ENCODE measurements around the gene SNX27. TPM values are rescaled to one million over a fixed set of nuclear protein-coding genes. Genes with fewer than 3 reads are reported as not detected.
"Not testable (repeated sequence)": the region's sequence is repeated elsewhere in the genome, so short reads cannot be mapped to it uniquely, and the experiment has no call there.

Gene SNX27
- total RNA-seq, 3 donors from 2014 or later: 25.5 to 59.0 (median 34.8) TPM

GRCh38 chr1:151585622-151586021 lies 26.2 kb upstream of the SNX27 start:
- TF ChIP-seq, protein P1, sequence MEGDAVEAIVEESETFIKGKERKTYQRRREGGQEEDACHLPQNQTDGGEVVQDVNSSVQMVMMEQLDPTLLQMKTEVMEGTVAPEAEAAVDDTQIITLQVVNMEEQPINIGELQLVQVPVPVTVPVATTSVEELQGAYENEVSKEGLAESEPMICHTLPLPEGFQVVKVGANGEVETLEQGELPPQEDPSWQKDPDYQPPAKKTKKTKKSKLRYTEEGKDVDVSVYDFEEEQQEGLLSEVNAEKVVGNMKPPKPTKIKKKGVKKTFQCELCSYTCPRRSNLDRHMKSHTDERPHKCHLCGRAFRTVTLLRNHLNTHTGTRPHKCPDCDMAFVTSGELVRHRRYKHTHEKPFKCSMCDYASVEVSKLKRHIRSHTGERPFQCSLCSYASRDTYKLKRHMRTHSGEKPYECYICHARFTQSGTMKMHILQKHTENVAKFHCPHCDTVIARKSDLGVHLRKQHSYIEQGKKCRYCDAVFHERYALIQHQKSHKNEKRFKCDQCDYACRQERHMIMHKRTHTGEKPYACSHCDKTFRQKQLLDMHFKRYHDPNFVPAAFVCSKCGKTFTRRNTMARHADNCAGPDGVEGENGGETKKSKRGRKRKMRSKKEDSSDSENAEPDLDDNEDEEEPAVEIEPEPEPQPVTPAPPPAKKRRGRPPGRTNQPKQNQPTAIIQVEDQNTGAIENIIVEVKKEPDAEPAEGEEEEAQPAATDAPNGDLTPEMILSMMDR (IDR thresholded peaks at IDR 0.05): no peak

GRCh38 chr1:151590961-151591360 lies 20.9 kb upstream of the SNX27 start:
- TF ChIP-seq, protein P1 (IDR thresholded peaks at IDR 0.05): no peak
- no peak overlapping the region for H3K4me3 ChIP-seq
- no peaks in the 10 kb centered on the region for H3K9me3 ChIP-seq
- H3K36me3 ChIP-seq (ENCODE audit: low read depth): no peaks in the 10 kb centered on the region
- peaks cover 4% of the 10 kb centered on the region for H3K4me1 ChIP-seq (ENCODE audit: low read depth)
- intact Hi-C loops (cut with DNase I, micrococcal nuclease): loop anchor here (10.0 kb wide), 1 partner anchor 144 kb away; no protein-coding TSS in a partner anchor
- no peak for DNase-seq
- ATAC-seq: no peak

More at GRCh38 chr1:151585622-151586021, 26.2 kb upstream of the SNX27 start:
- Histone ChIP-seq H3K9me3 (no peaks in the 10 kb centered on the region), H3K4me3 (no peak overlapping the region), H3K4me1 (ENCODE audit: low read depth) (no peaks in the 10 kb centered on the region), H3K36me3 (ENCODE audit: low read depth) (no peaks in the 10 kb centered on the region)
- intact Hi-C loops (cut with DNase I, micrococcal nuclease): no loop called here
- peak; percentile 86 for ATAC-seq
- no peak for DNase-seq

- Histone ChIP-seq H3K4me1 (ENCODE audit: low read depth) (peaks cover 4% of the 10 kb centered on the region), H3K4me3 (no peak overlapping the region), H3K9me3 (no peaks in the 10 kb centered on the region), H3K36me3 (ENCODE audit: low read depth) (no peaks in the 10 kb centered on the region)
- DNase-seq (no peak), ATAC-seq (peak; percentile 30)
- TF ChIP-seq, protein P1 (IDR thresholded peaks at IDR 0.05): no peak
- intact Hi-C loops (cut with DNase I, micrococcal nuclease): loop anchor here (10.0 kb wide), 1 partner anchor 141 kb away; no protein-coding TSS in a partner anchor
Measured at GRCh38 chr1:151593730-151594129, 18.1 kb upstream of the SNX27 start.

GRCh38 chr1:151594143-151594625 lies 17.7 kb upstream of the SNX27 start:
- peak; percentile 99 for ATAC-seq
- intact Hi-C loops (cut with DNase I, micrococcal nuclease): loop anchor here (10.0 kb wide), 1 partner anchor 141 kb away; no protein-coding TSS in a partner anchor
- Histone ChIP-seq H3K36me3 (ENCODE audit: low read depth) (no peaks in the 10 kb centered on the region), H3K9me3 (no peaks in the 10 kb centered on the region), H3K4me3 (no peak overlapping the region), H3K4me1 (ENCODE audit: low read depth) (peaks cover 4% of the 10 kb centered on the region)
- peak; percentile 87 to 95 (median 87) for DNase-seq
- TF ChIP-seq, protein P1 (IDR thresholded peaks at IDR 0.05): peak; percentile 97

- DNase-seq: no peak
- intact Hi-C loops (cut with DNase I, micrococcal nuclease): loop anchor here (10.0 kb wide), 1 partner anchor 138 kb away; no protein-coding TSS in a partner anchor
- TF ChIP-seq, protein P1 (IDR thresholded peaks at IDR 0.05): no peak
- peaks cover 4% of the 10 kb centered on the region for H3K4me1 ChIP-seq (ENCODE audit: low read depth)
- no peaks in the 10 kb centered on the region for H3K9me3 ChIP-seq
- no peak for ATAC-seq
- no peaks in the 10 kb centered on the region for H3K36me3 ChIP-seq (ENCODE audit: low read depth)
- H3K4me3 ChIP-seq: no peak overlapping the region
Measured at GRCh38 chr1:151596166-151596953, 15.5 kb upstream of the SNX27 start.

GRCh38 chr1:151602550-151602949 lies 9.3 kb upstream of the SNX27 start:
- H3K36me3 ChIP-seq (ENCODE audit: low read depth); H3K4me1 ChIP-seq (ENCODE audit: low read depth); intact Hi-C loops (cut with DNase I, micrococcal nuclease); H3K9me3 ChIP-seq; DNase-seq; ATAC-seq; H3K4me3 ChIP-seq: not testable (repeated sequence)
